Measurements from ENCODE around the gene PHEX.
"Not testable (repeated sequence)": the region's sequence is repeated elsewhere in the genome, so short reads cannot be mapped to it uniquely, and the experiment has no call there.

Gene PHEX

DNA sequence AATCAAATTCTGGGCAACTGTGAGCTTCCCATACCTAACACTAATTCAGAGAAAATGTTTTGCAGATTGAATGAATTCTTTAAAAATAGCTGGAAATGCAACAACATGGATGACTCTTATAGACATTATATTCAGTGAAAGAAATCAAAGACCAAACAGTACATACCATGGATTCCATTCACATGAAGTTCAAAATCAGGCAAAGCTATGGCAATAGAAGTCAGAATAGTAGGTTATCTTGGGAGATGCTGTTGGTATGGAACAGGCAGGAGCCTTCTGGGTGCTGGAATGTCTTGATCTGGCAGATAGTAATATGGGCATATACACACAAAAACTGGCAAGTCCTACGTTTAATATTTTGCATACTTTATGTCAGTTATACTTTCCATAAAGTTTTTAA is 215.0 kb downstream of the PHEX start:
- no peak for DNase-seq (ENCODE audit: low read depth)

DNA sequence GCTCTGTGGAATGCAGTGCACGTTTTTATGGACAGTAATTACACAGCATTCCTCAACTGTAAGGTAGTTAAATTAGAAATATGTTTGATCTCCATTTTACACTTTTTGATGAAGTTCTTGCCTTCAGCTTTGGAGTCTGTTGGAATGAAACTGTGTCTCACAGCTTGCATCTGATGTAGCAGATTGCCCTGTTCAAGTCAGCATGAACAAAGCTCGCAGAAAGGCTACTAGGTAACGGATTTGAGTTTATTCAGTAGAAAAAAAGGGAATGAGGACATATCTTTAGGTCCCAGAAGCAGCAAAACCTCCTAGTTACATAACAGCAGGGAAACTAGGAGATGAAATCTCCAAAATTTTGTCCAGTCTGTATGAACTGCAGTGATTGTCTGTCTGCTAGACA is 216.3 kb downstream of the PHEX start:
- no peak for DNase-seq (ENCODE audit: low read depth)

DNA sequence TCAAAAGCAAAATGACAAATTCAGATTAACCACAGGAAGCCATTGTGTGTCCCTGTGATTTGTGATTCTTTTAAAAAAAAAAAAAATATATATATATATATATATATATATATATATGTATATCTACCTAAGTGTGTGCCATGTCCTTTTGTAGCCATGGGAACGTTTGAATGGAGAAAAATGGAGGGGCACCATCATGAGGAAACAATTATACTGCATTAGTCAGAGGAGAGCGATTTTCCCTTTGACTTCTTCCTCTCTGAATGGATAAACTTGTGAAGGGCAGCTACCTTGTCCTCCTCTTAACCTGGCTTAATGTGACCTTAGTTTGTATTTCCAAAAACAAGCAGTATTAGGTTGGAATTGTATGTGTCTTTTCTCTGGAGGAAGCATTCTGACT is 217.2 kb downstream of the PHEX start:
- no peak for DNase-seq (ENCODE audit: low read depth)

DNA sequence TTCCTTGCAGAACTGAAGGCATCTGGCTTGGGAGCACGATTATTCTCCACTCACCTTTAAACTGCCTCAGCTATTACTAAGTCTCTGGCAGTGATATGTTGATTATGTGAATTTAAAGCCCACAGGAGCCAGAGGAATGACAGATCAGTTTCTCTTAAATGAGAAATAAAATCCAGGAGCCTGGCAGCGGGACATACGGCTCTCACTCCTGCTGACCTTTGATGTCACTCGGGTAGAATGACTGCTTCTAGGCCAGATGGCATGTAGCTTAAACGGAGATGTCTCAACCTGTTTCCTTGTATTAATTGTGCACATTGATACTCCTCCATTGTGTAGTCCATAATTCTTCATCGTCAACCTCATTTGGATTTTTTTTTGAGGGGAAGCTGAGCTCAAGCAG is 236.6 kb downstream of the PHEX start:
- DNase-seq (ENCODE audit: low read depth) = no peak

DNA sequence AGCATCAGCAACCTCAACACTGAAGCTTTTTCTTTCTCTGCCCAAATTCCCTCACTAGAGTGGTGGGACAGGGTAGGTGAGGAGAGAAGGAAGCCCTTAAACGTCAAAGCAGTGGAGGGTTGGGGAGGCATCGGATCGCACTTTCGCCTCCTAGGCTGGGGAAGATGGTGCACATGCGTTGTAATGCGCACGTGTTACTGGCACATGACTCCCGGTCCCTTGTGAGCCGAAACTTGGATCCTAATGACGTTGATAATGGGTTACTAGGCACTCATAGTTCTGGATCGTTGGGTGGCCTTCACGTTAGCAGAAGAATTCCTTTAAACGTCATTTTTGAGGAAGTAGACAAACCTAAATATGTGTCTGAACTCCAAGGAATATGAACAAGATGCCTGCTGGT is 240.5 kb downstream of the PHEX start, which contains the start of gene CBLL2:
Gene CBLL2 (plus strand): TSS at position 301 of the 400 bp plus-strand sequence. CDS start 79 bp downstream, at position 380.
- DNase-seq (ENCODE audit: low read depth) = no peak

DNA sequence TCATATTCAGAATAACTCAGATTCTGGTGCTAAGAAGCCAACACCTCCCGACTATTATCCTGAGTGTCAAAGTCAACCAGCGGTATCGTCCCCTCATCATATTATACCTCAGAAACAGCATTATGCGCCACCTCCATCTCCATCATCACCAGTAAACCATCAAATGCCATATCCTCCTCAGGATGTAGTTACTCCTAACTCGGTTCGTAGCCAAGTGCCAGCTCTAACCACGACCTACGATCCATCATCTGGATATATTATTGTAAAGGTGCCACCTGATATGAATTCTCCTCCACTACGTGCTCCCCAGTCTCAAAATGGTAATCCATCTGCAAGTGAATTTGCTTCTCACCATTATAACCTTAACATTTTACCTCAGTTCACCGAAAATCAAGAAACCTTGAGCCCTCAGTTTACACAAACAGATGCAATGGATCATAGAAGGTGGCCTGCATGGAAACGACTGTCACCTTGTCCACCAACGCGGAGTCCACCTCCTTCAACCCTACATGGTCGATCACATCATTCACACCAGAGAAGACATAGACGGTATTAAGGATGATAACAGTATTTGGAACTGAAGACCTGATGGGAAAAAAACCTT is 241.7 kb downstream of the PHEX start:
- no peak for DNase-seq (ENCODE audit: low read depth)

DNA sequence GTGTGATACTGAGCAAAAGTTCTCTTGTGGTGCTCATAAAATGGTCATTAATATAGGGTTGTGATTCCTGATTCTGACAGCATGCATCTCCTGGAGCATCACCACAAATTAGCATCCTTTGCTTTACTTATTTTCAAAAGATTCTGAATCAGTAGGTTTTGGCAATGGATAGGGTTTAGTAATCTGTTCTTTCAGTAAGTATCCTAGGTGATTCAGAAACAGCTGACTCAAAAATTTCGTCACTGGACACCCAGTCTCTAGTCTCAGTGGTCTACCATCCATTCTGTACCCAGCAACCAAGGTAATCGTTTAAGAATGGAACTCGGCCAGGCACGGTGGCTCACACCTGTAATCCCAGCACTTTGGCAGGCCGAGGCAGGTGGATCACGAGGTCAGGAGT is 244.7 kb downstream of the PHEX start:
- DNase-seq (ENCODE audit: low read depth) = no peak

DNA sequence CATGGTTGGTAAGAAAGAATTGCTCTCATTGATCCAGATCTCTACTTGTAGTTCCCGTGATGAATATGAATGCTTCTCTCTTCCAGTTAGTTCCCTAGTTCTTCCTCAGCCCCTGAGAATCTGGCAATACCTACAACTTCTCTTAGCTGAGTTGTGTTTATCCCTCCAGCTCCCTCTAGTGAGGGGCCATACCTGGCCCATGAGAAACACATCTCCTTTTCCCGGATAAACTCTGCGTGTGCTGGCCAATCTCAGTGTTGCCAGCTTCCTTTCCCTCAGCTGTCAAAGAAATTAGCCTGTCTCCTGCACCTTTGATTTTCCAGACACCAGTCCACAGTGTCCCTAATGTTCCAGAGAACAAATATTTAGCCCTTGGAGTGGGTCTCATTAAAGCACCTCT is 246.2 kb downstream of the PHEX start:
- DNase-seq (ENCODE audit: low read depth) = no peak

DNA sequence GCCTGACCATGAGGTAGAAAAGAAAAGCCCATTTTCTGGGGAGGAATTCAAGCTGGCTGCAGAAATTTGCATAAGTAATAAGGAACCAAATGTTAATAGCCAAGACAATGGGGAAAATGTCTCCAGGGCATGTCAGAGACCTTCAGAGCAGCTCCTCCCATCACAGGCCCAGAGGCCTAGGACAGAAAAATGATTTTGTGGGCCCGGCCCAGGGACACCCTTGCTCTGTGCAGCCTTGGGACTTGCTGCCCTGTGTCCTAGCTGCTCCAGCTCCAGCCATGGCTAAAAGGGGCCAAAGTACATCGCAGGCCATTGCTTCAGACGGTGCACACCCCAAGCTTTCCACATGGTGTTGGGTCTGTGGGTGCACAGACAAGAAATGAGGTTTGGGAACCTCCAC is 257.1 kb downstream of the PHEX start:
- DNase-seq (ENCODE audit: low read depth) = not testable (repeated sequence)

DNA sequence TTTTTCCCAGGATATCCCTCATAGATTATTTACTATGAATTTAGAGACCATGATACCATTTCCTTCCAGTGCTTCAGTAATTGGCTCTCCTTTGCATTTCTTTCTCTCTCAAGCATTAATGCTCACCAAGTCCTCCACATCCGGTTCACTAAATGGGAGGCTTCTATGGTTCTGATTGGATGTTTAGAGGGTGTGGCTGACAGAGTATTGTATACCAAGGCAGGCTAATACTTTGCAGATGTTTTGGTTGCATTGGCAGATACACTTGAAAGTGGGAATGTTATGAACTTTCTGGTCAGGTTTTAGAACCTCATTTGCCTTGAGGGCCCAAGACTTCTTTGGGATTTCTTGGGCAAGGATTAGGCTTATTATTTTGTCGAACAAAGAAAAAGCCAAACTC is 264.7 kb downstream of the PHEX start:
- no peak for DNase-seq (ENCODE audit: low read depth)

DNA sequence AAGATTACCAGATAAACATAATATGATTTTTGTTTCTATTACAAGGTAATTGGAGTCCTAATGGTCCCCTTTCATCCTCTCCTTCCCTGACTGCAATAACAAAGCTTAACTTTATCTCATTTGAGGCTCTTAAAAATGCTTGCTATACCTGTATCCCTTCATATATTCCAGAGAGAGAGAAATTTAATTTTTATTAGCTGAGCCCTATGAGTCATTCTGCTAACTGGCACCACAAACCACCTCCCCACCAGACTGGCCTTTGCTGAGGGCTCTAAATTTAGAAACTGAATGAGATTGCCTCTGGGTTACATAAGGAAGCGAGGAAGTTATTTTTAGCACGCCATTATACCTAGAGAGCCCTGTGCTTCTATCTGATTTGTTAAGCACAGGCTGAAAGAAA is 268.0 kb downstream of the PHEX start:
- DNase-seq (ENCODE audit: low read depth) = no peak

Data from activated T-helper 9 cell treated with anti-CD3 and anti-CD28 coated beads, Interleukin-2, amount 50 U/mL, for 16 hours (primary cell).